ENCODE data around the gene SERINC3. TPM values are rescaled to one million over a fixed set of nuclear protein-coding genes. Genes with fewer than 3 reads are reported as not detected.

SERINC3 gene
- polyA plus RNA-seq, 1 donor (not counting 4 experiments of a cell fraction or from before 2014, with no cell fraction given): 118 TPM

GRCh38 chr20:44494681-44495080 is 27.2 kb downstream of the SERINC3 start:
- Histone ChIP-seq H3K9me1 (ENCODE audit: control insufficient read depth, extremely low read depth, insufficient read depth, low read length) (no peaks in the 10 kb centered on the region), H3K4me2 (ENCODE audit: control insufficient read depth, extremely low read depth, insufficient read depth, low read depth, low read length) (no peak overlapping the region), H3K27ac (ENCODE audit: control insufficient read depth, insufficient read depth, low read length) (peak overlapping the region; percentile 100), H3K27me3 (ENCODE audit: control insufficient read depth, extremely low read depth, insufficient read depth, low read length) (no peaks in the 10 kb centered on the region), H3K79me2 (ENCODE audit: control insufficient read depth, insufficient read depth, low read length) (no peaks in the 10 kb centered on the region), H3K4me1 (ENCODE audit: control insufficient read depth, extremely low read depth, insufficient read depth, low read length) (peaks cover 39% of the 10 kb centered on the region), H3K9ac (ENCODE audit: control insufficient read depth, extremely low read depth, insufficient read depth, low read length) (peak overlapping the region; percentile 84), H4K20me1 (ENCODE audit: control insufficient read depth, extremely low read depth, insufficient read depth, low read length) (no peaks in the 10 kb centered on the region), H3K4me3 (ENCODE audit: control insufficient read depth in 2 of 3, extremely low read depth in 1 of 3, insufficient read depth in 2 of 3, low read depth in 1 of 3, low read length in 3 of 3) (no peak overlapping the region), H2AFZ (ENCODE audit: control insufficient read depth, low read length) (no peak overlapping the region), H3K36me3 (ENCODE audit: control insufficient read depth in 2 of 2, extremely low read depth in 1 of 2, insufficient read depth in 2 of 2, low read length in 2 of 2) (peaks cover 20 to 40% of the 10 kb centered on the region in 2 experiments), H3K9me3 (ENCODE audit: control insufficient read depth, low read depth, low read length) (no peaks in the 10 kb centered on the region)
- FAIRE-seq (no peak), DNase-seq (ENCODE audit: low read depth, low spot score) (no peak)
- no peak for TF ChIP-seq EZH2 (IDR thresholded peaks at IDR 0.05; ENCODE audit: low read length)
- dilution Hi-C loops (cut with MboI; ENCODE audit: extremely low pct_ligation_motif_present, low sequenced_read_pairs): no loop called here

DNA sequence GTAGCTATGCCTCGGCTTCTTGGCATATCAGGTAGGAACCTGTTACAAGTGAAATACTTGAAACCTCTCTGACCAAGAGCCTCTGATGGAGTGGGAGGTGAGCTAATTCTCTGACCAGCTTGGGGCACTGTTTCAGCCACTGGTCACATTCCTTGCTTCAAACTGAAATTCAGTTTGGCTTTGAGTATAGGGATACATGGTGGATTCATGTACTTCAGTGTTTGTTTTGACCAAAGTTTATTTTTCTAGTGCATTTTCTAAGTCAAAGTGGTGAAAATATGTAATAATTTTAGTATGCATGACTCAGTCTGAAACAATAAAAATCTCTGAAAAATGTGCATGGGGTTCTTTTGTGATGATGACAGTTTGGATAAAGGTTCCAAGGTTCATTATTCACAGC is 27.6 kb downstream of the SERINC3 start:
- no peak overlapping the region for H3K4me3 ChIP-seq (ENCODE audit: control insufficient read depth in 2 of 3, extremely low read depth in 1 of 3, insufficient read depth in 2 of 3, low read depth in 1 of 3, low read length in 3 of 3)
- no peaks in the 10 kb centered on the region for H3K79me2 ChIP-seq (ENCODE audit: control insufficient read depth, insufficient read depth, low read length)
- H3K36me3 ChIP-seq (ENCODE audit: control insufficient read depth in 2 of 2, extremely low read depth in 1 of 2, insufficient read depth in 2 of 2, low read length in 2 of 2): peaks cover 22 to 44% of the 10 kb centered on the region in 2 experiments
- no peaks in the 10 kb centered on the region for H3K27me3 ChIP-seq (ENCODE audit: control insufficient read depth, extremely low read depth, insufficient read depth, low read length)
- H4K20me1 ChIP-seq (ENCODE audit: control insufficient read depth, extremely low read depth, insufficient read depth, low read length): no peaks in the 10 kb centered on the region
- H3K9ac ChIP-seq (ENCODE audit: control insufficient read depth, extremely low read depth, insufficient read depth, low read length): peak overlapping the region; percentile 84
- H2AFZ ChIP-seq (ENCODE audit: control insufficient read depth, low read length): no peak overlapping the region
- dilution Hi-C loops (cut with MboI; ENCODE audit: extremely low pct_ligation_motif_present, low sequenced_read_pairs): no loop called here
- no peaks in the 10 kb centered on the region for H3K9me1 ChIP-seq (ENCODE audit: control insufficient read depth, extremely low read depth, insufficient read depth, low read length)
- H3K9me3 ChIP-seq (ENCODE audit: control insufficient read depth, low read depth, low read length): no peaks in the 10 kb centered on the region
- peaks cover 39% of the 10 kb centered on the region for H3K4me1 ChIP-seq (ENCODE audit: control insufficient read depth, extremely low read depth, insufficient read depth, low read length)
- FAIRE-seq (no peak), DNase-seq (ENCODE audit: low read depth, low spot score) (no peak)
- peak overlapping the region; percentile 100 for H3K27ac ChIP-seq (ENCODE audit: control insufficient read depth, insufficient read depth, low read length)
- H3K4me2 ChIP-seq (ENCODE audit: control insufficient read depth, extremely low read depth, insufficient read depth, low read depth, low read length): no peak overlapping the region
- no peak for TF ChIP-seq EZH2 (IDR thresholded peaks at IDR 0.05; ENCODE audit: low read length)
- TF ChIP-seq, protein P1, sequence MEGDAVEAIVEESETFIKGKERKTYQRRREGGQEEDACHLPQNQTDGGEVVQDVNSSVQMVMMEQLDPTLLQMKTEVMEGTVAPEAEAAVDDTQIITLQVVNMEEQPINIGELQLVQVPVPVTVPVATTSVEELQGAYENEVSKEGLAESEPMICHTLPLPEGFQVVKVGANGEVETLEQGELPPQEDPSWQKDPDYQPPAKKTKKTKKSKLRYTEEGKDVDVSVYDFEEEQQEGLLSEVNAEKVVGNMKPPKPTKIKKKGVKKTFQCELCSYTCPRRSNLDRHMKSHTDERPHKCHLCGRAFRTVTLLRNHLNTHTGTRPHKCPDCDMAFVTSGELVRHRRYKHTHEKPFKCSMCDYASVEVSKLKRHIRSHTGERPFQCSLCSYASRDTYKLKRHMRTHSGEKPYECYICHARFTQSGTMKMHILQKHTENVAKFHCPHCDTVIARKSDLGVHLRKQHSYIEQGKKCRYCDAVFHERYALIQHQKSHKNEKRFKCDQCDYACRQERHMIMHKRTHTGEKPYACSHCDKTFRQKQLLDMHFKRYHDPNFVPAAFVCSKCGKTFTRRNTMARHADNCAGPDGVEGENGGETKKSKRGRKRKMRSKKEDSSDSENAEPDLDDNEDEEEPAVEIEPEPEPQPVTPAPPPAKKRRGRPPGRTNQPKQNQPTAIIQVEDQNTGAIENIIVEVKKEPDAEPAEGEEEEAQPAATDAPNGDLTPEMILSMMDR (optimal IDR thresholded peaks at IDR 0.05 in 1 of 3, IDR thresholded peaks at IDR 0.05 in 1 of 3, conservative IDR thresholded peaks at IDR 0.05 in 1 of 3; ENCODE audit: extremely low read depth in 1 of 3, insufficient read depth in 2 of 3, low read length in 3 of 3): no peak
